ENCODE measurements around the gene EIF5B.

EIF5B gene

GRCh38 chr2:99414566-99414965, 77.4 kb downstream of the EIF5B start:
- no peak for DNase-seq (ENCODE audit: low spot score)

- no peak for DNase-seq (ENCODE audit: low spot score)
Measured at GRCh38 chr2:99417396-99417795, 80.2 kb downstream of the EIF5B start.

GRCh38 chr2:99420031-99420430, 82.8 kb downstream of the EIF5B start:
- no peak for DNase-seq (ENCODE audit: low spot score)

- no peak for DNase-seq (ENCODE audit: low spot score)
Measured at GRCh38 chr2:99420751-99421299, 83.6 kb downstream of the EIF5B start.

- DNase-seq (ENCODE audit: low spot score), result no peak
Measured at GRCh38 chr2:99421469-99421868, 84.3 kb downstream of the EIF5B start.

GRCh38 chr2:99422599-99422998, 85.4 kb downstream of the EIF5B start:
- no peak for DNase-seq (ENCODE audit: low spot score)

GRCh38 chr2:99424371-99424770, 87.2 kb downstream of the EIF5B start:
- DNase-seq (ENCODE audit: low spot score), result no peak

- DNase-seq (ENCODE audit: low spot score), result no peak
Measured at GRCh38 chr2:99425022-99425421, 87.8 kb downstream of the EIF5B start.

- DNase-seq (ENCODE audit: low spot score), result no peak
Measured at GRCh38 chr2:99430614-99431291, 93.6 kb downstream of the EIF5B start.

- no peak for DNase-seq (ENCODE audit: low spot score)
Measured at GRCh38 chr2:99431587-99432275, 94.5 kb downstream of the EIF5B start.

- DNase-seq (ENCODE audit: low spot score), result no peak
Measured at GRCh38 chr2:99433340-99433739, 96.2 kb downstream of the EIF5B start.

GRCh38 chr2:99436874-99437273, 99.7 kb downstream of the EIF5B start:
- DNase-seq (ENCODE audit: low spot score), result no peak

GRCh38 chr2:99439971-99440505, 102.8 kb downstream of the EIF5B start:
- no peak for DNase-seq (ENCODE audit: low spot score)

GRCh38 chr2:99442837-99443236, 105.6 kb downstream of the EIF5B start:
- DNase-seq (ENCODE audit: low spot score), result peak; percentile 8

GRCh38 chr2:99444222-99444621, 107.0 kb downstream of the EIF5B start:
- DNase-seq (ENCODE audit: low spot score), result no peak

- DNase-seq (ENCODE audit: low spot score), result no peak
Measured at GRCh38 chr2:99445065-99445464, 107.9 kb downstream of the EIF5B start.

- DNase-seq (ENCODE audit: low spot score), result no peak
Measured at GRCh38 chr2:99448556-99448955, 111.4 kb downstream of the EIF5B start.

- DNase-seq (ENCODE audit: low spot score), result no peak
Measured at GRCh38 chr2:99450199-99450598, 113.0 kb downstream of the EIF5B start.

Measured in HuH-7 (cell line).